PFSK-1 (cell line): ENCODE data around the gene CEBPE.

Experiments used
- FOXP2 ChIP-seq: optimal IDR thresholded peaks from 2 replicates; pipeline ENCODE3; 2011; ENCODE audit warnings: borderline replicate concordance, control low read depth, inconsistent platforms; ENCODE audit not compliant: insufficient read depth; ENCODE audit errors: extremely low read length, extremely low read depth
- POLR2AphosphoS5 ChIP-seq: IDR thresholded peaks from 2 replicates; pipeline ENCODE4 v1.6.1; 2012; ENCODE audit warnings: low read depth, mild to moderate bottlenecking, control low read depth, low read length, moderate library complexity
- SIN3A ChIP-seq: IDR thresholded peaks from 2 replicates; pipeline ENCODE4 v1.6.1; 2012; ENCODE audit warnings: mild to moderate bottlenecking, low read length, moderate library complexity, borderline replicate concordance; ENCODE audit not compliant: insufficient read depth
- TAF1 ChIP-seq: IDR thresholded peaks from 2 replicates; pipeline ENCODE4 v1.6.1; 2012; ENCODE audit warnings: low read length, control low read depth, borderline replicate concordance; ENCODE audit not compliant: insufficient read depth
- TF ChIP-seq, protein P1 (sequence below), 2 experiments: IDR thresholded peaks; 2 replicates each; pipeline versions ENCODE4 v1.6.1 to v1.8.0; 2011 to 2012; ENCODE audit warnings: low read depth in 2 of 2, low read length in 2 of 2, control low read depth in 1 of 2, inconsistent platforms in 1 of 2, mild to moderate bottlenecking in 1 of 2, moderate library complexity in 1 of 2; ENCODE audit not compliant: insufficient read depth in 1 of 2

Gene CEBPE

DNA sequence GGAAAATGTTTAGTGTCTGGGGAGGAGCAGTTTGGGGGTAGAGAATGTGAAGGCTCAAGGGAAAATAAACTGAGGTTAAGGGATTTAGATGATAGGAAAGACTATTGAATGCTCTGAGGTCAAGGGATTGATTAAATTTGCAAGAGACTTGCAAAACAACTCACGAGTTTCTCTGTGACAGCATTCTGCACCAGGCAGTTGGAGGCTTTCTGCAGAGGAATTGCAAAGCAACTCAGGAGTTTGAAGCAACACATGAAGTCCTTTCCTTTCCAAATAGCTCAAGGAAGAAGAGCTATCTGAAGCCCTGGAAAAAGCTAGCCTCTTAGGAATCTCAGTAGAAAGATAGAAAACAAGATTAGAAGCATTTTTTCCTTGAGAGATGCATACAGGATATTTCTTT is 40.5 kb upstream of the CEBPE start:
- no peak for TF ChIP-seq POLR2AphosphoS5
- TF ChIP-seq, protein P1, sequence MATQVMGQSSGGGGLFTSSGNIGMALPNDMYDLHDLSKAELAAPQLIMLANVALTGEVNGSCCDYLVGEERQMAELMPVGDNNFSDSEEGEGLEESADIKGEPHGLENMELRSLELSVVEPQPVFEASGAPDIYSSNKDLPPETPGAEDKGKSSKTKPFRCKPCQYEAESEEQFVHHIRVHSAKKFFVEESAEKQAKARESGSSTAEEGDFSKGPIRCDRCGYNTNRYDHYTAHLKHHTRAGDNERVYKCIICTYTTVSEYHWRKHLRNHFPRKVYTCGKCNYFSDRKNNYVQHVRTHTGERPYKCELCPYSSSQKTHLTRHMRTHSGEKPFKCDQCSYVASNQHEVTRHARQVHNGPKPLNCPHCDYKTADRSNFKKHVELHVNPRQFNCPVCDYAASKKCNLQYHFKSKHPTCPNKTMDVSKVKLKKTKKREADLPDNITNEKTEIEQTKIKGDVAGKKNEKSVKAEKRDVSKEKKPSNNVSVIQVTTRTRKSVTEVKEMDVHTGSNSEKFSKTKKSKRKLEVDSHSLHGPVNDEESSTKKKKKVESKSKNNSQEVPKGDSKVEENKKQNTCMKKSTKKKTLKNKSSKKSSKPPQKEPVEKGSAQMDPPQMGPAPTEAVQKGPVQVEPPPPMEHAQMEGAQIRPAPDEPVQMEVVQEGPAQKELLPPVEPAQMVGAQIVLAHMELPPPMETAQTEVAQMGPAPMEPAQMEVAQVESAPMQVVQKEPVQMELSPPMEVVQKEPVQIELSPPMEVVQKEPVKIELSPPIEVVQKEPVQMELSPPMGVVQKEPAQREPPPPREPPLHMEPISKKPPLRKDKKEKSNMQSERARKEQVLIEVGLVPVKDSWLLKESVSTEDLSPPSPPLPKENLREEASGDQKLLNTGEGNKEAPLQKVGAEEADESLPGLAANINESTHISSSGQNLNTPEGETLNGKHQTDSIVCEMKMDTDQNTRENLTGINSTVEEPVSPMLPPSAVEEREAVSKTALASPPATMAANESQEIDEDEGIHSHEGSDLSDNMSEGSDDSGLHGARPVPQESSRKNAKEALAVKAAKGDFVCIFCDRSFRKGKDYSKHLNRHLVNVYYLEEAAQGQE (IDR thresholded peaks at IDR 0.05; ENCODE audit: insufficient read depth in 1 of 2, low read depth in 2 of 2, low read length in 2 of 2), result no peak
- TF ChIP-seq TAF1, result no peak
- no peak for TF ChIP-seq FOXP2
- TF ChIP-seq SIN3A, result no peak

- no peak for TF ChIP-seq SIN3A
- no peak for TF ChIP-seq POLR2AphosphoS5
- TF ChIP-seq, protein P1 (IDR thresholded peaks at IDR 0.05; ENCODE audit: insufficient read depth in 1 of 2, low read depth in 2 of 2, low read length in 2 of 2), result no peak
- no peak for TF ChIP-seq TAF1
- TF ChIP-seq FOXP2, result no peak
Measured at GRCh38 chr14:23158779-23159178, 39.7 kb upstream of the CEBPE start.

DNA sequence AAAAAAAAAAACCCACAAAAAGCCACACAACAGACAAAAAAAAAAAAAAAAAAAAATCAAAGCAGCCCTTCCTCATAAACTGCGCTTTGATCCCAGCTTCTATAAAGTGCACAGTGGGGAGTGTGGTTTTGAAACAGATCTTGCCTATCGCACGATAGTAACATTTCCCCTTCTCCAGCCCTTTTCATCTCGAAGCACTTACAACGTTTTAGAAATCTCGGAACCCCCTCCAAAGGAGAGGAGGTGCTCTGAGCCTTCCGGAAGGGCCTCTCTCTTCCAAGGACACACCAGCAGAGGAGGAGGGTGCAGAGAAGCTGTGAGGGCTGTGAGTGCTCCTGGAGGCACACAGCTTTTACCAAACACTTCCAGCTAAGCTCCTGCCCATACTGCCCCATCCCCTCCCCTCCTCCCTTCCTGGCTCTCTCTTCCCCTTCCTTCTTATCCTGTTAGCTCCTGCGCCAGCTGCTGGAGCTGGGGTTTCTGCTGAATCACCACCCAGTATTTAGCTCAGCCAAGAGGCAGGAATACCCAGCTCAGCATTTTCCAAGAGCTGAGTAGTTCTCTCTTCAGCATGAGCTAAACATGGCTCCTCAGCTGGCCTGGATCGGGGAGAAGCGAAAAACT is 36.0 kb upstream of the CEBPE start:
- TF ChIP-seq TAF1 (no peak), POLR2AphosphoS5 (no peak), SIN3A (no peak), FOXP2 (no peak)
- TF ChIP-seq, protein P1 (IDR thresholded peaks at IDR 0.05; ENCODE audit: insufficient read depth in 1 of 2, low read depth in 2 of 2, low read length in 2 of 2), result no peak

GRCh38 chr14:23153851-23154796 is 35.1 kb upstream of the CEBPE start:
- TF ChIP-seq TAF1 (no peak), POLR2AphosphoS5 (no peak), SIN3A (no peak), FOXP2 (no peak)
- TF ChIP-seq, protein P1 (IDR thresholded peaks at IDR 0.05; ENCODE audit: insufficient read depth in 1 of 2, low read depth in 2 of 2, low read length in 2 of 2), result no peak

DNA sequence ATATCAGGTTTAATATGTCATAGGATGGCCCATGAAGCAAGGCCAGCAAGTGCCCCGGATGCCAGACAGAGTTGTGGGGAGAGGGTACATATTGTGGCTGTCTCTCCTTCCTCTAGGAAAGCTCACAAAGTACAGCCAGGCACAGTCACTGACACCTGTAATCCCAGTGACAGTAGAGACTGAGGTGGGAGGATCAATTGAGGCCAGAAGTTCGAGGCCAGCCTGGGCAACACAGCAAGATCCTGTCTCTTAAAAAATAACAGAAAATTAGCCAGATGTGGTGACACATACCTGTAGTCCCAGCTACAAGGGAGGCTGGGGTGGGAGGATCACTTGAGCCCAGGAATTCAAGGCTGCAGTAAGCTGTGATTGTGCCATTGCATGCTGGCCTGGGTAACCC is 32.3 kb upstream of the CEBPE start:
- TF ChIP-seq SIN3A (no peak), TAF1 (no peak), POLR2AphosphoS5 (no peak)
- TF ChIP-seq, protein P1 (IDR thresholded peaks at IDR 0.05; ENCODE audit: insufficient read depth in 1 of 2, low read depth in 2 of 2, low read length in 2 of 2), result no peak
